CD14-positive monocyte (primary cell): ENCODE measurements around the gene MEIS2. TPM values are rescaled to one million over a fixed set of nuclear protein-coding genes. Genes with fewer than 3 reads are reported as not detected.

Source experiments
- DNase-seq, 3 donors: peaks; one replicate each; pipeline ENCODE4 v3.0.0-alpha.2; 2011 to 2022
- H2AFZ ChIP-seq: 2 replicates; pipeline ENCODE4 v1.6.0; 2012; ENCODE audit warnings: mild to moderate bottlenecking, low read depth, low read length, inconsistent platforms; ENCODE audit not compliant: insufficient read depth, poor library complexity, severe bottlenecking
- H3K27ac ChIP-seq, 2 donors: 1 replicate in 1 of 2; 2 replicates in 1 of 2; pipeline ENCODE4 v1.5.1; 2012 to 2013; ENCODE audit warnings: low read length in 2 of 2, control low read depth in 1 of 2, inconsistent platforms in 1 of 2, low read depth in 1 of 2, mild to moderate bottlenecking in 1 of 2
- H3K27me3 ChIP-seq, 2 donors: one replicate each; pipeline versions ENCODE4 v1.6.0 to v1.6.1; 2011 to 2013; ENCODE audit warnings: low read length in 2 of 2; ENCODE audit not compliant: control insufficient read depth in 2 of 2, insufficient read depth in 2 of 2
- H3K36me3 ChIP-seq, 2 donors: replicated peaks in 1 of 2; 1 replicate in 1 of 2; 2 replicates in 1 of 2; pipeline versions ENCODE4 v1.5.1 to v1.6.1; 2012 to 2013; ENCODE audit warnings: low read length in 2 of 2, control low read depth in 1 of 2, inconsistent platforms in 1 of 2, mild to moderate bottlenecking in 1 of 2; ENCODE audit not compliant: insufficient read depth in 2 of 2, control insufficient read depth in 1 of 2
- H3K4me1 ChIP-seq, 2 donors: 1 replicate in 1 of 2; 2 replicates in 1 of 2; pipeline versions ENCODE4 v1.5.1 to v1.6.1; 2012 to 2013; ENCODE audit warnings: low read length in 2 of 2, control low read depth in 1 of 2, inconsistent platforms in 1 of 2, mild to moderate bottlenecking in 1 of 2, moderate library complexity in 1 of 2; ENCODE audit not compliant: insufficient read depth in 2 of 2, control insufficient read depth in 1 of 2
- H3K4me2 ChIP-seq: replicated peaks from 2 replicates; pipeline ENCODE3; 2012; ENCODE audit warnings: low read length, moderate library complexity, mild to moderate bottlenecking; ENCODE audit not compliant: poor library complexity, severe bottlenecking; ENCODE audit errors: extremely low read depth
- H3K4me3 ChIP-seq, 3 experiments: fragments of 200-600 bp in 1 of 3; sonication (generic) in 1 of 3; replicated peaks in 1 of 3; 1 replicate in 2 of 3; 2 replicates in 1 of 3; pipeline ENCODE4 v1.5.1; 2011 to 2013; ENCODE audit warnings: low read length in 3 of 3, mild to moderate bottlenecking in 3 of 3, control low read depth in 2 of 3, low read depth in 2 of 3, inconsistent platforms in 1 of 3, moderate library complexity in 1 of 3
- H3K79me2 ChIP-seq: 2 replicates; pipeline ENCODE4 v1.6.0; 2012; ENCODE audit warnings: mild to moderate bottlenecking, control low read depth, inconsistent platforms, low read length, moderate library complexity; ENCODE audit not compliant: insufficient read depth
- H3K9ac ChIP-seq: 2 replicates; pipeline ENCODE4 v1.6.0; 2017; ENCODE audit warnings: low read length, mild to moderate bottlenecking; ENCODE audit not compliant: insufficient read depth, poor library complexity, severe bottlenecking
- H3K9me3 ChIP-seq, 2 donors: replicated peaks in 1 of 2; 1 replicate in 1 of 2; 2 replicates in 1 of 2; pipeline versions ENCODE4 v1.5.1 to v1.6.1; 2012 to 2013; ENCODE audit warnings: low read length in 2 of 2, control low read depth in 1 of 2; ENCODE audit not compliant: control insufficient read depth in 1 of 2, insufficient read depth in 1 of 2
- H4K20me1 ChIP-seq: 2 replicates; pipeline ENCODE4 v1.6.0; 2012; ENCODE audit warnings: mild to moderate bottlenecking, low read length, control low read depth, moderate library complexity; ENCODE audit not compliant: insufficient read depth
- H3K27ac Mint-ChIP-seq, 7 donors: one replicate each; pipeline ENCODE4 v1.8.0; 2020; ENCODE audit warnings: mild to moderate bottlenecking in 7 of 7, mixed read lengths in 7 of 7, moderate library complexity in 6 of 7, inconsistent platforms in 2 of 7
- H3K27me3 Mint-ChIP-seq, 3 donors: one replicate each; pipeline ENCODE4 v1.8.0; 2021 to 2022; ENCODE audit warnings: low read depth in 3 of 3, mild to moderate bottlenecking in 3 of 3, mixed read lengths in 3 of 3, moderate library complexity in 3 of 3, inconsistent platforms in 1 of 3
- H3K36me3 Mint-ChIP-seq, 2 donors: one replicate each; pipeline ENCODE4 v1.8.0; 2020; ENCODE audit warnings: mixed read lengths in 2 of 2, inconsistent platforms in 1 of 2, mild to moderate bottlenecking in 1 of 2
- H3K4me1 Mint-ChIP-seq: one replicate; pipeline ENCODE4 v1.8.0; 2020; ENCODE audit warnings: mild to moderate bottlenecking, mixed read lengths
- H3K4me3 Mint-ChIP-seq, 2 donors: one replicate each; pipeline ENCODE4 v1.8.0; 2020; ENCODE audit warnings: mild to moderate bottlenecking in 2 of 2, mixed read lengths in 2 of 2, moderate library complexity in 1 of 2
- H3K9me3 Mint-ChIP-seq, 7 donors: one replicate each; pipeline ENCODE4 v1.8.0; 2020 to 2022; ENCODE audit warnings: mixed read lengths in 7 of 7, mild to moderate bottlenecking in 6 of 7, moderate library complexity in 6 of 7, inconsistent platforms in 2 of 7
- CTCF ChIP-seq: fragments of 200-600 bp; IDR thresholded peaks from one replicate; pipeline ENCODE4 v1.8.0; 2022; ENCODE audit warnings: antibody characterized with exemption, mild to moderate bottlenecking
- WGBS: methylation state at CpG from one replicate; pipeline ENCODE4 v1.1.5; 2013; ENCODE audit warnings: missing lambda C conversion rate; ENCODE audit not compliant: insufficient coverage; 5-methylcytosine and 5-hydroxymethylcytosine counted together
- intact Hi-C, 2 donors: fragments of 100-400 bp; cut with micrococcal nuclease; formaldehyde crosslinking; loops; one replicate each; pipeline versions ENCODE4 v1.15.0 to v1.15.1; 2023
- polyA plus RNA-seq, 3 donors: library from polyadenylated mRNA; depleted of rRNA in 1 of 3; unstranded in 2 of 3; stranded (reverse) in 1 of 3; fragments of 300-500 nt in 2 of 3; fragments of >200 nt in 1 of 3; fragmentation: Illumina TruSeq in 2 of 3; gene quantifications; 1 replicate in 2 of 3; 2 replicates in 1 of 3; pipeline ENCODE4 v1.2.3, GENCODE V29; 2012 to 2021

Gene MEIS2
- polyA plus RNA-seq, 3 donors = not detected

DNA sequence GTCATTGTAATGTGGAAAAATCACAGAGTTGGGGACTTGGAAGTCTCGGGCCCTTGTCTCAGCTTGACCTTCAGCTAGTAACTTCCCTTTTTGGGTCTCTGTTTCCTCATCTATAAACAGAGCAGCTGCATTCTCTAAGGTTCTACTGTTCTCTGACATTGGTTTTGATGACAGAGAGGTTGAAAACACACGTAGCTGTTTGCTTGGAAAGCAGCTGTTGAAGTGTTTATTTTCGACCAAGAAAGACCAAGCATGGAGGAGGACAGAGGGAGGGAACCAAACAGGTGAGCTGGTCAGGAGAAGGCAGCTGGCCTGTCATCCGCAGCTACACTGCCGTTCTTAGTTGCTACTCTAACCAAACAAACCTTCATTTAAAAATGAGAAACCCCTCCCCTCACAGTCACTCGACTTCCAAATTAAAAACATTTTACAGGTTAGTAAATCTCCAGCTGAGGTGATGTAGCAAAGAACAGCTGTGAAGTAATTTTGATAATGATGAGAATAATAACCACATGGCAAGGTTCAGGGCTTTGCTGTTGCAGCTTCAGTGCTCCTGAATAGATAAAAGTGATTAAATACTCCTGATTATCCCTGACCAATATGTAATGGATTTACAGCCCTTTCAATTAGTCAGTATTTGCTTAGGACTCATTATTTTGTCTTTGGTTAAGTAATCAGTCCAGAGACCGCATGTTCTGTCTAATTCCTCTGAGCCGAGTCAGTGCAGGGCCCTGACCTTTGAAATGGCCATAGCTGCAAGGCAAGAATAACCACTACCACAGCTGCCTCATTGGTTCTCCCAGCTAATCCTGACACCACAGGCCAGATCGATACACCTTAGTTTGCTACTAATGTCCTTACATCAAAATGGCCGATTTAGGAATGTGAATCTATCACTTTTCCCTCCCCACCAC, 65.3 kb downstream of the MEIS2 start:
- no peaks in the 10 kb centered on the region for H4K20me1 ChIP-seq
- H3K79me2 ChIP-seq = no peaks in the 10 kb centered on the region
- no peaks in the 10 kb centered on the region for H3K36me3 Mint-ChIP-seq
- DNase-seq = no peak
- H3K27ac Mint-ChIP-seq = no peak overlapping the region
- intact Hi-C loops = no loop called here
- WGBS = 83% methylated on average over 2 of the region's 10 CpGs
- H3K27me3 Mint-ChIP-seq = peaks cover 0 to 2% (median 1%) of the 10 kb centered on the region in 3 donors
- no peak for TF ChIP-seq CTCF
- H3K27ac ChIP-seq = no peak overlapping the region
- H3K9ac ChIP-seq = no peak overlapping the region
- H3K4me3 Mint-ChIP-seq = no peak overlapping the region
- H3K9me3 Mint-ChIP-seq = peaks cover 0 to 7% (median 2%) of the 10 kb centered on the region in 7 donors
- H3K27me3 ChIP-seq = no peaks in the 10 kb centered on the region
- no peaks in the 10 kb centered on the region for H3K4me1 Mint-ChIP-seq
- H3K4me3 ChIP-seq = no peak overlapping the region
- no peak overlapping the region for H3K4me2 ChIP-seq
- H3K4me1 ChIP-seq = no peaks in the 10 kb centered on the region
- H3K9me3 ChIP-seq = no peaks in the 10 kb centered on the region
- no peak overlapping the region for H2AFZ ChIP-seq
- no peaks in the 10 kb centered on the region for H3K36me3 ChIP-seq

- H3K27me3 ChIP-seq = no peaks in the 10 kb centered on the region
- H3K9me3 ChIP-seq = no peaks in the 10 kb centered on the region
- H3K36me3 Mint-ChIP-seq = no peaks in the 10 kb centered on the region
- H3K9ac ChIP-seq = no peak overlapping the region
- no peaks in the 10 kb centered on the region for H3K79me2 ChIP-seq
- H2AFZ ChIP-seq = no peak overlapping the region
- no peak overlapping the region for H3K27ac ChIP-seq
- H3K4me1 ChIP-seq = no peaks in the 10 kb centered on the region
- H3K4me2 ChIP-seq = no peak overlapping the region
- H3K9me3 Mint-ChIP-seq = peaks cover 0 to 7% (median 2%) of the 10 kb centered on the region in 7 donors
- H3K4me3 ChIP-seq = no peak overlapping the region
- H3K27ac Mint-ChIP-seq = no peak overlapping the region
- H4K20me1 ChIP-seq = no peaks in the 10 kb centered on the region
- TF ChIP-seq CTCF = no peak
- intact Hi-C loops = no loop called here
- H3K36me3 ChIP-seq = no peaks in the 10 kb centered on the region
- H3K27me3 Mint-ChIP-seq = peaks cover 0 to 2% (median 0%) of the 10 kb centered on the region in 3 donors
- no peak for DNase-seq
- H3K4me3 Mint-ChIP-seq = no peak overlapping the region
- no peaks in the 10 kb centered on the region for H3K4me1 Mint-ChIP-seq
- 100% methylated on average over 3 of the region's 7 CpGs for WGBS
These were observed 66.0 kb downstream of the MEIS2 start for GRCh38 chr15:37034392-37034791.
